Measurements from ENCODE around the gene LTBP1.
"Not testable (repeated sequence)": the region's sequence is repeated elsewhere in the genome, so short reads cannot be mapped to it uniquely, and the experiment has no call there.

Gene LTBP1

GRCh38 chr2:33166287-33166881 lies 219.6 kb downstream of the LTBP1 start:
- no peak for DNase-seq

GRCh38 chr2:33167622-33168245 lies 221.0 kb downstream of the LTBP1 start:
- no peak for DNase-seq

GRCh38 chr2:33168425-33168824 lies 221.7 kb downstream of the LTBP1 start:
- no peak for DNase-seq

- DNase-seq = no peak
Measured at GRCh38 chr2:33168922-33169321, 222.2 kb downstream of the LTBP1 start.

- not testable (repeated sequence) for DNase-seq
Measured at GRCh38 chr2:33170251-33170650, 223.5 kb downstream of the LTBP1 start.

- DNase-seq = no peak
Measured at GRCh38 chr2:33177627-33178026, 230.9 kb downstream of the LTBP1 start.

- no peak for DNase-seq
Measured at GRCh38 chr2:33178209-33178608, 231.5 kb downstream of the LTBP1 start.

GRCh38 chr2:33180915-33181314 lies 234.2 kb downstream of the LTBP1 start:
- DNase-seq = no peak

GRCh38 chr2:33181466-33181865 lies 234.7 kb downstream of the LTBP1 start:
- DNase-seq = no peak

- DNase-seq = no peak
Measured at GRCh38 chr2:33184041-33184440, 237.3 kb downstream of the LTBP1 start.

- no peak for DNase-seq
Measured at GRCh38 chr2:33186937-33187336, 240.2 kb downstream of the LTBP1 start.

- DNase-seq = no peak
Measured at GRCh38 chr2:33188799-33189198, 242.0 kb downstream of the LTBP1 start.

- no peak for DNase-seq
Measured at GRCh38 chr2:33190393-33190937, 243.7 kb downstream of the LTBP1 start.

- DNase-seq = no peak
Measured at GRCh38 chr2:33195891-33196290, 249.1 kb downstream of the LTBP1 start.

- no peak for DNase-seq
Measured at GRCh38 chr2:33196700-33197099, 249.9 kb downstream of the LTBP1 start.

GRCh38 chr2:33197198-33197938 lies 250.6 kb downstream of the LTBP1 start:
- DNase-seq = no peak

GRCh38 chr2:33202641-33203522 lies 256.1 kb downstream of the LTBP1 start:
- DNase-seq = peak; percentile 60

- DNase-seq = no peak
Measured at GRCh38 chr2:33204945-33205344, 258.2 kb downstream of the LTBP1 start.

GRCh38 chr2:33205693-33206434 lies 259.1 kb downstream of the LTBP1 start:
- peak; percentile 87 for DNase-seq

- no peak for DNase-seq
Measured at GRCh38 chr2:33207151-33207740, 260.5 kb downstream of the LTBP1 start.

GRCh38 chr2:33208400-33208799 lies 261.6 kb downstream of the LTBP1 start:
- DNase-seq = no peak

GRCh38 chr2:33209976-33210375 lies 263.2 kb downstream of the LTBP1 start:
- DNase-seq = no peak

Measured in DMS79 (cell line).